ENCODE measurements around the gene NTSR2.

The NTSR2 gene

DNA sequence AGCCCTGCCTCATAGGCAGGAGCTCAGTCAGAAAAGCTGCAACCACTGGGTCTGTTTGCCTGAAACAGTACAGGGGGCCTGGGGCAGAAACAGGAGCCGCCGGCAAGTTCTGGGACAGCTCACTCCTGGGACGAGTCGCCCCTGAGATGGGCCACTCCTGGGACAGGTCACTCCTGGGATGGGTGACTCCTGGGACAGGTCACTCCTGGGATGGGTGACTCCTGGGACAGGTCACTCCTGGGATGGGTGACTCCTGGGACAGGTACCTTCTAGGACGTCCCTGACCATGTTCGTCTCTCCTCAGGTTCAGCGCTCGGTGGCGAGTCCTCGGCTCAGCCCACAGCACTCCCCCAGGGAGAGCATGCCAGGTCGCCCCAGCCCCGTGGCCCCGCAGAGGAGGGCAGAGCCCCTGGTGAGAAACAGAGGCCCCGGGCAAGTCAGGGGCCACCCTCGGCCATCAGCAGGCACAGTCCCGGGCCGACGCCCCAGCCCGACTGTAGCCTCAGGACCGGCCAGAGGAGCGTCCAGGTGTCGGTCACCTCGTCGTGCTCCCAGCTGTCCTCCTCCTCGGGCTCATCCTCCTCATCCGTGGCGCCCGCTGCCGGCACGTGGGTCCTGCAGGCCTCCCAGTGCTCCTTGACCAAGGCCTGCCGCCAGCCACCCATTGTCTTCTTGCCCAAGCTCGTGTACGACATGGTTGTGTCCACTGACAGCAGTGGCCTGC is 51.8 kb downstream of the NTSR2 start:
- H3K4me3 Mint-ChIP-seq, result no peak overlapping the region
- no peaks in the 10 kb centered on the region for H3K36me3 Mint-ChIP-seq
- no peaks in the 10 kb centered on the region for H3K4me1 Mint-ChIP-seq (ENCODE audit: low read depth)
- H3K27ac Mint-ChIP-seq, result no peak overlapping the region
- H3K27me3 Mint-ChIP-seq, result no peaks in the 10 kb centered on the region
- no peaks in the 10 kb centered on the region for H3K9me3 Mint-ChIP-seq (ENCODE audit: low read depth)

DNA sequence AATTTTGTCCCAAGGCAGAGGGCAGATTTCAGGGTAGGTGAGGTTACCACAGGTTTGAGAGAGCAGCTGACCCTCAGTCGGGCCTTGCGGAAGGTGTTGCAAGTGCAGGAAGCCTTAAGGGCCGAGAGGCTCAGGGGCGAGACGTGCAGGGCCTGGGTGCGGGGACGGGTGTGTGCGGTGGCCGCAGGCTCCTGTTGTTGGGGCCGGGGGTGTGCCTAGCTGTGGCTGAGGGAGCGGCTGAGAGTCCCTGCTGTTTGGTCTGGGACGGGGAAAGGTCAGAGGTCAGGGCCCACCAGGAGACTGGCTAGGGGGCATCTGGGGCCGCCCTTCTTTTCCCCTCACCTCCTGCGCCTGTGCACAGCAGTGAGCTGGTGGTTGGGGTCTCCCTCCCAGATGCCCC is 52.5 kb downstream of the NTSR2 start:
- Mint-ChIP-seq H3K36me3 (no peaks in the 10 kb centered on the region), H3K4me1 (ENCODE audit: low read depth) (no peaks in the 10 kb centered on the region), H3K27me3 (no peaks in the 10 kb centered on the region), H3K4me3 (no peak overlapping the region), H3K9me3 (ENCODE audit: low read depth) (no peaks in the 10 kb centered on the region), H3K27ac (no peak overlapping the region)

DNA sequence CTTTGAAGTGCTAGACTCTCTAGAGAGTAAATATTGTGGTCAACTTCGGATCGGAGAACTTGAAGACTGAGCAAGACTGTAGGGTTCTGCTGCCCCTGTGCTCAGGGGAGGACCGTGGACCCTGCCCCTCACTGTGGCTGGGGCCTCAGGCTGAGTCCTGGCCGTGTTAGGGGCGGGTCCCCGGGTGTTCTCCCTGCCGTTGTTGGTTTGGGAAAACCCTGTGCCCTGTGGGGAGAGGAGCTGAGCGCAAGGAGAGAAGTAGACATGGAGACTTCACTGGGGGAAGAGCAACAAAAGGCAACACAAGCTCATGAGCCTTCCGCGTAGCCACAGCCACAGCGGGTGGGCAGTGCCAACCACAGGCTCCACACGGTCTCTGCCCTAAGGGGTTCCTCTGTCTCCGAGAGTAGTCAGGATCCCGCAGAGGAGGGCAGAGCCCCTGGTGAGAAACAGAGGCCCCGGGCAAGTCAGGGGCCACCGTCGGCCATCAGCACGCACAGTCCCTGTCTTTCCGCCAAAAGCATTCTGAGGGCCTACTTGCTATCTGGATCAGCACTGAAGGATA is 53.1 kb downstream of the NTSR2 start:
- Mint-ChIP-seq H3K9me3 (ENCODE audit: low read depth) (no peaks in the 10 kb centered on the region), H3K27me3 (no peaks in the 10 kb centered on the region), H3K4me1 (ENCODE audit: low read depth) (no peaks in the 10 kb centered on the region), H3K27ac (no peak overlapping the region), H3K4me3 (no peak overlapping the region), H3K36me3 (no peaks in the 10 kb centered on the region)

DNA sequence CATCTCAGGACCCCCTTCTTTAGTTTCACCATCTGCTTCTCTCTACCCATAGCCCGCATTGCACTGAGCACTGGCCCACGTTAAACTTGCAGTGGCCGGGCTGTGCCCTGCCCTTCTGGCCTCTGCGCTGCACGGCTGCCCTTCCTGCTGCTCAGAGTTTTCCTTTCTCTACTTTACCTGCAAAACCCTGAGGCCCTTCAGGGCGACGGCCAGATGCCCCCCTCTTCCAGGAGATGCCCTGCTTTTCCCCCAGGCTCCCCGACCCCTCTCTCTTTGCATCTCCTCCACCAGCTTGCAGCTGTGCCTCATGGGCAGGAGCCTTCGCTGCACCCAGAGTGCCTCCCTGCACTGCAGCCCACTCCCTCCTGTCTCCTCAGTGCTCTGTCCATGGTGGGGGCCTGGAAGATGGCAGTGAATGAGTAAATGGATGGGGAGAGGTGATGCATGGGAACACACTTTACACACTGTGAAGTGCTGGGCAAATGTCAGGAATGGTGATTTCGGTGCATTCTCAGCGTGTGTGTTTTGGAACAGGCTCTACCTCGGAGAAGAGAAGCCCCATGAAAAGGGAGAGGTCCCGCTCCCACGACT is 53.8 kb downstream of the NTSR2 start:
- Mint-ChIP-seq H3K4me1 (ENCODE audit: low read depth) (no peaks in the 10 kb centered on the region), H3K27ac (no peak overlapping the region), H3K27me3 (no peaks in the 10 kb centered on the region), H3K9me3 (ENCODE audit: low read depth) (no peaks in the 10 kb centered on the region), H3K36me3 (no peaks in the 10 kb centered on the region), H3K4me3 (no peak overlapping the region)

DNA sequence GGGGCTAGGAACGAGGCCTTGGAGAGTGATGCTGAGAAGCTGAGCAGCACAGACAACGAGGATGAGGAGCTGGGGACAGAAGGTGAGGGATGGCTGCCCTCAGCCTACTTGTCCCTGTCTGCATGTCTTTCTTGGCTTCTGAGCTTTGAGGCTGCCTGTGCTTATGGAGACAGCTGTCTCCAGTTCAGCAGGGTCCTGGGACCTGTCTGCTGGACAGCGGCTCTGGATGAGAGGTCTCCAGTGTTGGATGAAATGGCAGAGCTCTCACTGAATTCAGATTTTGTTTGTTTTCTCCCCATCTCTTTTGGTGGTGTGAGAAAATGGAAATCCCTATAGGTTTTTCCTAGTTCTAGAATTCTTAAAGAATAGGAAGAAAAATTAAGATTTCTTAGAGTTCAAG is 54.8 kb downstream of the NTSR2 start:
- H3K9me3 Mint-ChIP-seq (ENCODE audit: low read depth), result no peaks in the 10 kb centered on the region
- H3K36me3 Mint-ChIP-seq, result no peaks in the 10 kb centered on the region
- no peaks in the 10 kb centered on the region for H3K27me3 Mint-ChIP-seq
- no peak overlapping the region for H3K4me3 Mint-ChIP-seq
- H3K27ac Mint-ChIP-seq, result no peak overlapping the region
- no peaks in the 10 kb centered on the region for H3K4me1 Mint-ChIP-seq (ENCODE audit: low read depth)

DNA sequence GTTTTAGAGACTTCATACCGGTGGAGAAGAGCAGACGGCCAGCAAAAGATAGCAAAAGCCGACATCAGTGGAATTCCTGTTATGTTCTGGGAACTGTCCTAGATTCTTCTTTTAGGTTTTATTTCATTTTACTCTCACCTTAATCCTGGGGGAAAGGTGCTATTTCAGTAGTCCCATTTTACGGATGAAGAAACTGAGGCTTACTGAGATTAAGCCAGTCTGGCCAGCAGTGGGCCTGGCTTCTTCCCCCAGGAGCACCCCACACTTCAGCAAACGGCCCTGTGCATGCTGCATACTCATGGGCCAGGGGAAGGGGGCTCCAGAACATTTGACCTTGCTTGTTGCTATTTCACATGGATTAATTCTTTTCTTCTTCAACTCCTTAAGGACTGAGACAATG is 56.7 kb downstream of the NTSR2 start:
- Mint-ChIP-seq H3K9me3 (ENCODE audit: low read depth) (no peaks in the 10 kb centered on the region), H3K36me3 (no peaks in the 10 kb centered on the region), H3K4me1 (ENCODE audit: low read depth) (no peaks in the 10 kb centered on the region), H3K4me3 (no peak overlapping the region), H3K27me3 (no peaks in the 10 kb centered on the region), H3K27ac (no peak overlapping the region)

DNA sequence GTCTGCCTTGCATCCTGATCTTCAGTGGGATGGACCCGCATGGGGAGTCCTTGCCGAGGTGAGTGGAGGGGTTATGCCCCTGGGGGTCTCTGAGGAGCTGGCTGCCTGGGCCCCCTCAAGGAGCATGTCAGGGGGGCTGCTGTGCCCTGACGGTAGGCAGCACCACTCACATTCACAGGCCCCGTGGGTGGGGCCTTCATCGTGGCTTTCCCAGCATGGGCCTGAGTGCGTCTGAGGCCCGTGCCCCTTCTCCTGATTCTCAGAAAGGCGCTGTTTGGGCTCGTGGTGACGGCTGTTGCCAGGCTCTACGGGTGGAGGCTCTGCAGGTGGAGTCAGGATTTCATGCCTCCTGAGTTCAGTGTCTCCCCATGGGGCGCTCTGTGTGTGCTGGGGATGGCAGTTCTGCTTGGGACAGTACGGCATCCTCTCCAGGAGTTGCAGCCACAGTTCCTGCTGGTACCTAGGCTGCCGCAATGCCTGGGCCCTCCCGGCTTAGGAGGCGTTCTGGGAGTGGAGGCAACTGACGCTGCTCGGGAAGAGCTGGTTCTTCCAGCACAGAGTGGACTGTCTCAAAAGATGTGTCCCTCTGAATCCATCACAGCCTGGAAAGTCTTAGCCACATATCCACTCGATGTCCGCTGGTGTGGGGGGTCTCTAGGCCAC is 57.3 kb downstream of the NTSR2 start:
- H3K27me3 Mint-ChIP-seq, result no peaks in the 10 kb centered on the region
- H3K9me3 Mint-ChIP-seq (ENCODE audit: low read depth), result no peaks in the 10 kb centered on the region
- H3K4me3 Mint-ChIP-seq, result no peak overlapping the region
- H3K36me3 Mint-ChIP-seq, result no peaks in the 10 kb centered on the region
- H3K4me1 Mint-ChIP-seq (ENCODE audit: low read depth), result no peaks in the 10 kb centered on the region
- no peak overlapping the region for H3K27ac Mint-ChIP-seq

DNA sequence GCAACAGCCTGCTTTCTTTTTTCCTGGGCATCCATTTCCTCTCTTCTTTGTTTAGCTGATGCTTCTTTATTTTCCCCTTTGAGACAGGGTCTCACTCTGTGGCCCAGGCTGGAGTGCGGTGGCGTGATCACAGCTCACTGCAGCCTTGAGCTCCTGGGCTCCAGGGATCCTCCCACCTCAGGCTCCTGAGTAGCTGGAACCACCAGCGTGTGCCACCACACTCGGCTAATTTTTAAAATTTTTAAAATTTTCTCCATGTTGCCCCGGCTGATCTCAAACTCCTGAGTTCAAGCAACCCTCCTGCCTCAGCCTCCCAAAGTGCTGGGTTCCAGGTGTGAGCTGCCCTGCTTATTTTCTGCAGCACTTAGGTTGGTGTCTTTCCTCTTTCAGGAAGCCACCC is 58.7 kb downstream of the NTSR2 start:
- no peaks in the 10 kb centered on the region for H3K27me3 Mint-ChIP-seq
- H3K4me3 Mint-ChIP-seq, result no peak overlapping the region
- no peaks in the 10 kb centered on the region for H3K9me3 Mint-ChIP-seq (ENCODE audit: low read depth)
- H3K4me1 Mint-ChIP-seq (ENCODE audit: low read depth), result no peaks in the 10 kb centered on the region
- no peaks in the 10 kb centered on the region for H3K36me3 Mint-ChIP-seq
- no peak overlapping the region for H3K27ac Mint-ChIP-seq

DNA sequence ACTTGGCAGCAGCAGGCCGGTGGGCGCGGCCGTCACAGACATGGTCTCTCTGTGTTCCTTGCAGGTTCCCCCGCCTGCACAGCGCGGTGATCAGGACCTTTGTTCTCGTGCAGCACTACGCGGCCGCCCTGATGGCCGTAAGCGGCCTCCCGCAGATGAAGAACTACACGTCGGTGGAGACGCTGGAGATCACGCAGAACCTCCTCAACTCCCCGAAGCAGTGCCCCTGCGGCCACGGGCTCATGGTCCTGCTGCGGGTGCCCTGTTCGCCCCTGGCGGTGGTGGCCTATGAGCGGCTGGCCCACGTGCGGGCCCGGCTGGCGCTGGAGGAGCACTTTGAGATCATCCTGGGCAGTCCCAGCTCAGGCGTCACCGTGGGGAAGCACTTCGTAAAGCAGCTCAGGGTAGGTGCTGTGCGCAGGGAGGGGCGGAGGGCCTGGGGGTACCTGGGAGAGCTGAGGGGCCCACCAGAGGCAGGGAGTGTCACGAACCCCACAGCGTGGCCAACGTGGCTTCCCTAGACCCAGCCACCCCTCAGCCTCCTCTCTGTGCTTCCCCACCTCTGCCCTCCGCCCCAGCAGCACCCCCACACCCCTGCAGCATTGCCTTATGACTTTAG is 59.3 kb downstream of the NTSR2 start:
- H3K4me1 Mint-ChIP-seq (ENCODE audit: low read depth), result no peaks in the 10 kb centered on the region
- H3K36me3 Mint-ChIP-seq, result no peaks in the 10 kb centered on the region

More for the DNA sequence above, 59.3 kb downstream of the NTSR2 start:
- H3K27ac Mint-ChIP-seq, result no peak overlapping the region
- H3K27me3 Mint-ChIP-seq, result no peaks in the 10 kb centered on the region
- no peak overlapping the region for H3K4me3 Mint-ChIP-seq
- H3K9me3 Mint-ChIP-seq (ENCODE audit: low read depth), result no peaks in the 10 kb centered on the region
